Posterior cingulate gyrus (tissue), 11 donors: ENCODE results near the gene OR52N1.

ENCODE experiments used
- DNase-seq, 10 donors: peaks; one replicate each; pipeline versions ENCODE4 v3.0.0 to v3.0.0-alpha.2; 2020 to 2021; ENCODE audit warnings: mixed read lengths in 3 of 10
- intact Hi-C: fragments of 100-400 bp; cut with DNase I; formaldehyde crosslinking; loops from one replicate; pipeline ENCODE4 v1.15.1; 2023

Gene OR52N1

GRCh38 chr11:5791165-5791564 lies at the start of gene OR52N1:
Gene OR52N1, minus strand, starts transcription at chr11:5791265. Its CDS starts 2,449 bp downstream, at chr11:5788816.
- intact Hi-C loops, result no loop called here
- DNase-seq, result no peak

GRCh38 chr11:5837695-5838094 lies 46.6 kb upstream of the OR52N1 start:
- intact Hi-C loops, result no loop called here
- no peak for DNase-seq

GRCh38 chr11:5833446-5833845 lies 42.4 kb upstream of the OR52N1 start:
- intact Hi-C loops, result no loop called here

GRCh38 chr11:5831196-5831829 lies 40.2 kb upstream of the OR52N1 start:
- DNase-seq, result peak in 1 of 10 donors; percentile 49
- intact Hi-C loops, result no loop called here

More at GRCh38 chr11:5833446-5833845, 42.4 kb upstream of the OR52N1 start:
- no peak for DNase-seq

GRCh38 chr11:5818245-5818886 lies 27.3 kb upstream of the OR52N1 start:
- no peak for DNase-seq
- intact Hi-C loops, result no loop called here

GRCh38 chr11:5815534-5815933 lies 24.5 kb upstream of the OR52N1 start:
- no peak for DNase-seq
- intact Hi-C loops, result no loop called here

GRCh38 chr11:5809905-5810795 lies 19.1 kb upstream of the OR52N1 start:
- no peak for DNase-seq
- intact Hi-C loops, result loop anchor here (1.0 to 10.0 kb wide), 2 partner anchors 686 to 1175 kb away; partner anchors contain the start of gene OR51D1

GRCh38 chr11:5809122-5809519 lies 18.1 kb upstream of the OR52N1 start:
- no peak for DNase-seq
- intact Hi-C loops, result loop anchor here (1.0 to 10.0 kb wide), 2 partner anchors 685 to 1174 kb away; partner anchors contain the start of gene OR51D1

- intact Hi-C loops, result loop anchor here (1.0 to 10.0 kb wide), 3 partner anchors 332 to 1174 kb away; partner anchors contain the start of gene OR51D1
- DNase-seq, result peak; percentile 36 to 92 (median 74)
These were observed 17.5 kb upstream of the OR52N1 start, which contains the start of gene OR52N2 for GRCh38 chr11:5808500-5809121. Gene OR52N2, plus strand, starts transcription at chr11:5808924. Its CDS starts 11,412 bp downstream, at chr11:5820336.

GRCh38 chr11:5807580-5807979 lies 16.5 kb upstream of the OR52N1 start:
- intact Hi-C loops, result loop anchor here (10.0 kb wide), 1 partner anchor 1173 kb away; the partner anchor contains the start of gene OR51D1
- peak in 1 of 10 donors; percentile 64 for DNase-seq

GRCh38 chr11:5803982-5804381 lies 12.9 kb upstream of the OR52N1 start:
- peak in 1 of 10 donors; percentile 61 for DNase-seq
- intact Hi-C loops, result loop anchor here (10.0 kb wide), 1 partner anchor 1169 kb away; the partner anchor contains the start of gene OR51D1

- DNase-seq, result no peak
- intact Hi-C loops, result no loop called here
These were observed 5.5 kb upstream of the OR52N1 start for GRCh38 chr11:5796541-5796940.

GRCh38 chr11:5783255-5783654 lies 7.8 kb downstream of the OR52N1 start, which contains the start of gene OR52N5:
Gene OR52N5, minus strand, starts transcription at chr11:5783355. Its CDS starts 4,721 bp downstream, at chr11:5778634.
- DNase-seq, result no peak
- intact Hi-C loops, result no loop called here

- intact Hi-C loops, result no loop called here
- no peak for DNase-seq
These were observed 24.0 kb downstream of the OR52N1 start for GRCh38 chr11:5767056-5767455.

GRCh38 chr11:5753943-5754342 lies 37.1 kb downstream of the OR52N1 start, which contains the start of gene OR52N4:
Gene OR52N4, plus strand, starts transcription at chr11:5754243. Its CDS starts 498 bp downstream, at chr11:5754741.
- DNase-seq, result no peak
- intact Hi-C loops, result no loop called here

GRCh38 chr11:5749836-5750235 lies 41.2 kb downstream of the OR52N1 start:
- intact Hi-C loops, result no loop called here
- DNase-seq, result no peak

GRCh38 chr11:5746614-5747013 lies 44.5 kb downstream of the OR52N1 start:
- DNase-seq, result no peak
- intact Hi-C loops, result no loop called here

- DNase-seq, result no peak
- intact Hi-C loops, result no loop called here
These were observed 52.6 kb downstream of the OR52N1 start for GRCh38 chr11:5738431-5738830.

GRCh38 chr11:5737670-5738392 lies 53.2 kb downstream of the OR52N1 start:
- no peak for DNase-seq
- intact Hi-C loops, result no loop called here
